Measurements from ENCODE around the gene CLDND2.
A peak's percentile ranks its signal among the peaks of the same experiment; 100 is the strongest.

Gene CLDND2

DNA sequence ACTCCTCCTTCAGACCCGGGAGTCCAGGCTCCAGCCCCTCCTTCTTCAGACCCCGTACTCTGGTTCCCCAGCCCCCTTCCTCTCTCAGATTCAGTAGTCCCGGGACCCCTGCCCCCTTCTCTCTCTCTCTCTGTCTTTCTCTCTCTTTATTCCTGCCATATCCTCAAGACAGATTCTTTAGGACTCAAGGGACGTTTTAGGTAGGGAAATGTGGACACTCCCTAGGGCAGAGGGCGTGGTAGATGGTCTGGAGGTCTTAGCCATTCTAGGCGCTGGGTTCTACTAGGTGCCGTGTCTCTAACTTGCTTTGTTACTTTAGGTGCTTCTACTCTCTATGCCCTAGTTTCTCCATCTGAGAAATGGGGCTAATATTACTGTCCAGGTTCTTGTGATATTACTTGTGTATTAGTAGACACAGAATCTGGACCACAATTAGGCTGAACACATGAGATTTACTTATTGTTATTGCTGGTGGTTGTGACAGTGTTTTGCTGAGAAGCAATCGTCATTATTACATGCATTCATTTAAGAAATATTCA lies 22.3 kb upstream of the CLDND2 start:
- Histone ChIP-seq H3K4ac (ENCODE audit: low read length) (no peak overlapping the region), H2BK5ac (ENCODE audit: low read length) (no peak overlapping the region), H4K8ac (ENCODE audit: low read depth, low read length) (no peak overlapping the region), H3K14ac (ENCODE audit: low read length) (no peak overlapping the region), H3K36me3 (replicated peaks in 1 of 2; ENCODE audit: control insufficient read depth in 2 of 2, insufficient read depth in 2 of 2, low read length in 2 of 2) (no peaks in the 10 kb centered on the region), H3K4me1 (ENCODE audit: control insufficient read depth in 2 of 2, insufficient read depth in 1 of 2, low read depth in 1 of 2, low read length in 2 of 2) (peaks cover 8 to 28% of the 10 kb centered on the region in 2 donors), H3K79me1 (ENCODE audit: low read depth, low read length) (no peaks in the 10 kb centered on the region), H3K18ac (ENCODE audit: low read length) (no peak overlapping the region), H2BK120ac (ENCODE audit: low read depth, low read length) (no peak overlapping the region), H2BK12ac (ENCODE audit: low read length) (no peak overlapping the region), H4K91ac (ENCODE audit: low read depth, low read length, poor library complexity) (no peak overlapping the region), H2AFZ (ENCODE audit: low read length) (peak overlapping the region; percentile 76), H3K9me3 (replicated peaks in 1 of 2; ENCODE audit: control insufficient read depth in 2 of 2, insufficient read depth in 1 of 2, low read depth in 1 of 2, low read length in 2 of 2) (no peaks in the 10 kb centered on the region), H3K4me2 (ENCODE audit: insufficient read depth, low read length, poor library complexity, severe bottlenecking) (no peak overlapping the region), H2AK5ac (ENCODE audit: low read depth, low read length) (peak overlapping the region; percentile 11), H3K23ac (ENCODE audit: low read depth, low read length, poor library complexity) (no peak overlapping the region), H2BK15ac (ENCODE audit: low read length) (peak overlapping the region; percentile 89), H3K27me3 (ENCODE audit: control insufficient read depth in 3 of 3, insufficient read depth in 3 of 3, low read depth in 1 of 3, low read length in 3 of 3) (no peaks in the 10 kb centered on the region), H3K4me3 (ENCODE audit: low read length in 2 of 2) (no peak overlapping the region), H3K27ac (replicated peaks; ENCODE audit: low read length) (no peak overlapping the region), H3K9ac (ENCODE audit: low read depth, low read length, poor library complexity) (no peak overlapping the region)
- WGBS, 2 donors (ENCODE audit: extremely low coverage in 2 of 2, insufficient read length in 2 of 2, insufficient replicate concordance in 1 of 2) = no CpG with 5 or more reads among the region's 8 CpGs
- no peak for DNase-seq (ENCODE audit: low spot score)

DNA sequence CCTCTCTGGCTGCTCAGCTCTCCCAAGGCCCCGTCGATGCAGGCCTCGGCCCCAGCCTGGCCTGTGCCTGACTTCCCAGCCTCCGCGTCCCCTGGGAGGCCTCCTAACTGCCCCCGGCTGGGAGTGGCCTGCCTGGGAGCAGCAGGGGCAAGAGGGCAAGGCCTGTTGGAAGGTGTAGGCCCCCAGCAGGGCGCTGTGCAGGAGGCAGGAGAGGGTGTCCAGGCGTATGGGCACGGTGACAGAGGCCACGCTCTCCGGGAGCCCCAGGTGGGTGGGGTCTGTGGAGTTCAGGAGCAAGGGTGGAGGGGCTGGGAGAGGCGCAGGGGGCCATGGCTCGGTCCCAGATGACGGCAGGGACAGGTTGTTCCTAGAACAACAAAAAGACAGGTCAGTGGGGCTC lies 20.3 kb upstream of the CLDND2 start:
- no peak for DNase-seq (ENCODE audit: low spot score)
- no peaks in the 10 kb centered on the region for H3K9me3 ChIP-seq (replicated peaks in 1 of 2; ENCODE audit: control insufficient read depth in 2 of 2, insufficient read depth in 1 of 2, low read depth in 1 of 2, low read length in 2 of 2)
- peak overlapping the region; percentile 82 for H2BK15ac ChIP-seq (ENCODE audit: low read length)
- no peak overlapping the region for H3K4me3 ChIP-seq (ENCODE audit: low read length in 2 of 2)
- H2BK5ac ChIP-seq (ENCODE audit: low read length) = peak overlapping the region; percentile 88
- no peaks in the 10 kb centered on the region for H3K79me1 ChIP-seq (ENCODE audit: low read depth, low read length)
- H3K4me1 ChIP-seq (ENCODE audit: control insufficient read depth in 2 of 2, insufficient read depth in 1 of 2, low read depth in 1 of 2, low read length in 2 of 2) = peaks cover 8 to 22% of the 10 kb centered on the region in 2 donors
- peak overlapping the region; percentile 29 for H3K23ac ChIP-seq (ENCODE audit: low read depth, low read length, poor library complexity)
- WGBS, 2 donors (ENCODE audit: extremely low coverage in 2 of 2, insufficient read length in 2 of 2, insufficient replicate concordance in 1 of 2) = no CpG with 5 or more reads among the region's 14 CpGs
- peak overlapping the region; percentile 21 for H4K8ac ChIP-seq (ENCODE audit: low read depth, low read length)
- H2AK5ac ChIP-seq (ENCODE audit: low read depth, low read length) = peak overlapping the region; percentile 93
- no peak overlapping the region for H3K27ac ChIP-seq (replicated peaks; ENCODE audit: low read length)
- no peaks in the 10 kb centered on the region for H3K27me3 ChIP-seq (ENCODE audit: control insufficient read depth in 3 of 3, insufficient read depth in 3 of 3, low read depth in 1 of 3, low read length in 3 of 3)
- no peak overlapping the region for H3K4ac ChIP-seq (ENCODE audit: low read length)
- no peak overlapping the region for H3K14ac ChIP-seq (ENCODE audit: low read length)
- no peak overlapping the region for H3K4me2 ChIP-seq (ENCODE audit: insufficient read depth, low read length, poor library complexity, severe bottlenecking)
- H3K9ac ChIP-seq (ENCODE audit: low read depth, low read length, poor library complexity) = no peak overlapping the region
- H3K36me3 ChIP-seq (replicated peaks in 1 of 2; ENCODE audit: control insufficient read depth in 2 of 2, insufficient read depth in 2 of 2, low read length in 2 of 2) = no peaks in the 10 kb centered on the region
- no peak overlapping the region for H4K91ac ChIP-seq (ENCODE audit: low read depth, low read length, poor library complexity)
- H2BK120ac ChIP-seq (ENCODE audit: low read depth, low read length) = no peak overlapping the region
- peak overlapping the region; percentile 92 for H2BK12ac ChIP-seq (ENCODE audit: low read length)
- H2AFZ ChIP-seq (ENCODE audit: low read length) = peak overlapping the region; percentile 78
- H3K18ac ChIP-seq (ENCODE audit: low read length) = peak overlapping the region; percentile 88

DNA sequence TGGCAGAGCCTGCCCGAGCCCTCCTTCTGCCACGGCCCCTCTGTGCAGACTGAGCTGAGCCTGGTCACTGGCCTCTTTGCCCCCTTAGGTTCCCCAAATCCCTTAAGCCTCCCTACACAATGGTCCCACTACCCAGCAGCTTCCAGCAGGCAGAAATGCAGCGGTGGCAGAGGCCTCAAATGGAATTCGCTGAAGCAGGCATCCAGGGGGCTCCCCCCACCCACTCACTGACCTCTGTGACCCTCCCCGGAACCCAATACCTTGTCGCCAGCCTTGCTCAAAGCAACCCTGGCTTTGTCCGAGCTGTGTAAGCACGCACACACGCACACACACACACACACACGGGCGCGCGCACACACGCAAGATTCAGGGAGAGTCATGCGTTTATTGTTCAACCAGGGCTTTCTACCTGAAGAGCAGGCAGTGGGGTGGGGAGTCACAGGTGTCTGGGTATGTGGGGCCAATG lies 19.2 kb upstream of the CLDND2 start, which contains the start of gene LIM2:
LIM2 (minus strand) TSS at position 51 of the 466 bp plus-strand sequence. CDS start 531 bp downstream, outside the sequence.
- WGBS, 2 donors (ENCODE audit: extremely low coverage in 2 of 2, insufficient read length in 2 of 2, insufficient replicate concordance in 1 of 2) = no CpG with 5 or more reads among the region's 15 CpGs

DNA sequence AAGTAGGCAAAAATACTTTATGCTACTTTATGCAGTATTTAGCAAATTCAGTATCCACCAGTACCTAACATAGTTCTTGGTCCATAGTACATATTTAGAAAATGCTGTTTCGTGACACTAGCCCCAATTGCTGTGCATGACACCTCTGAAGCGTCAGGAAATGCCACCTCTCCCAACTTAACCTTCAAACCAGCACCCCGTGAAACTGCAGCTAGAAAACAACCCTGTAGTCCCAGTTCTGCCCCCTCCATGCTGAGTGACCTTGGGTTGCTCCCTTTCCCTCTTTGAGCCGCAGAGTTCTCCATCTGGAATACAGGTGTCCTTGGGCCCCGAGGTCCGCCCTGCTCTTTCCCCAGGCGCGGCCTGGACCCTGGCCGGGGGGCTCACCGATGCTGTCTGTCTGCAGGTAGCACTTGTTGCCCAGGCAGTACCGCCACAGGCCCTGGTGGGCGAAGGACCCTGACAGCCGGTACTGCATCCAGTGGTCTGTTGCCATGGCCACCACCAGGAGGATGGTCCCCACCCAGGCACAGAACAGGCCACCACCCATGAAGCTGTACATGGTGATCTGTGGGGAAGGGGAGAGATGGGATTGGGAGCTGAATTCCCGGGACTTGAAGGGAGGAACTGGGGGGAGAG lies 18.2 kb upstream of the CLDND2 start:
- H3K27me3 ChIP-seq (ENCODE audit: control insufficient read depth in 3 of 3, insufficient read depth in 3 of 3, low read depth in 1 of 3, low read length in 3 of 3) = no peaks in the 10 kb centered on the region
- WGBS, 2 donors (ENCODE audit: extremely low coverage in 2 of 2, insufficient read length in 2 of 2, insufficient replicate concordance in 1 of 2) = no CpG with 5 or more reads among the region's 14 CpGs
- H3K23ac ChIP-seq (ENCODE audit: low read depth, low read length, poor library complexity) = no peak overlapping the region

More for the DNA sequence above, 19.2 kb upstream of the CLDND2 start, which contains the start of gene LIM2:
- Histone ChIP-seq H3K18ac (ENCODE audit: low read length) (peak within 1 kb of the TSS; percentile 88), H3K36me3 (replicated peaks in 1 of 2; ENCODE audit: control insufficient read depth in 2 of 2, insufficient read depth in 2 of 2, low read length in 2 of 2) (no peaks in the 10 kb centered on the region), H3K14ac (ENCODE audit: low read length) (no peak within 1 kb of the TSS), H2BK5ac (ENCODE audit: low read length) (peak within 1 kb of the TSS; percentile 94), H3K9ac (ENCODE audit: low read depth, low read length, poor library complexity) (no peak within 1 kb of the TSS), H3K27me3 (ENCODE audit: control insufficient read depth in 3 of 3, insufficient read depth in 3 of 3, low read depth in 1 of 3, low read length in 3 of 3) (no peaks in the 10 kb centered on the region), H2BK120ac (ENCODE audit: low read depth, low read length) (peak within 1 kb of the TSS; percentile 96), H4K8ac (ENCODE audit: low read depth, low read length) (peak within 1 kb of the TSS; percentile 86), H2BK12ac (ENCODE audit: low read length) (peak within 1 kb of the TSS; percentile 75), H3K27ac (replicated peaks; ENCODE audit: low read length) (peak within 1 kb of the TSS; percentile 76), H3K4ac (ENCODE audit: low read length) (no peak within 1 kb of the TSS), H4K91ac (ENCODE audit: low read depth, low read length, poor library complexity) (no peak within 1 kb of the TSS), H3K4me1 (ENCODE audit: control insufficient read depth in 2 of 2, insufficient read depth in 1 of 2, low read depth in 1 of 2, low read length in 2 of 2) (peaks cover 8 to 20% of the 10 kb centered on the region in 2 donors), H3K4me2 (ENCODE audit: insufficient read depth, low read length, poor library complexity, severe bottlenecking) (peak within 1 kb of the TSS; percentile 13), H2AK5ac (ENCODE audit: low read depth, low read length) (peak within 1 kb of the TSS; percentile 99), H3K4me3 (ENCODE audit: low read length in 2 of 2) (no peak within 1 kb of the TSS), H3K9me3 (replicated peaks in 1 of 2; ENCODE audit: control insufficient read depth in 2 of 2, insufficient read depth in 1 of 2, low read depth in 1 of 2, low read length in 2 of 2) (no peaks in the 10 kb centered on the region), H3K23ac (ENCODE audit: low read depth, low read length, poor library complexity) (no peak within 1 kb of the TSS), H3K79me1 (ENCODE audit: low read depth, low read length) (no peaks in the 10 kb centered on the region), H2BK15ac (ENCODE audit: low read length) (peak within 1 kb of the TSS; percentile 98), H2AFZ (ENCODE audit: low read length) (peak within 1 kb of the TSS; percentile 78)
- DNase-seq (ENCODE audit: low spot score) = peak; percentile 60

More for the DNA sequence above, 18.2 kb upstream of the CLDND2 start:
- no peak overlapping the region for H4K8ac ChIP-seq (ENCODE audit: low read depth, low read length)
- H2BK12ac ChIP-seq (ENCODE audit: low read length) = peak overlapping the region; percentile 1
- H3K14ac ChIP-seq (ENCODE audit: low read length) = no peak overlapping the region
- H2AK5ac ChIP-seq (ENCODE audit: low read depth, low read length) = peak overlapping the region; percentile 99
- H3K18ac ChIP-seq (ENCODE audit: low read length) = peak overlapping the region; percentile 66
- no peak overlapping the region for H4K91ac ChIP-seq (ENCODE audit: low read depth, low read length, poor library complexity)
- H3K4ac ChIP-seq (ENCODE audit: low read length) = no peak overlapping the region
- no peaks in the 10 kb centered on the region for H3K36me3 ChIP-seq (replicated peaks in 1 of 2; ENCODE audit: control insufficient read depth in 2 of 2, insufficient read depth in 2 of 2, low read length in 2 of 2)
- no peak overlapping the region for H3K9ac ChIP-seq (ENCODE audit: low read depth, low read length, poor library complexity)
- no peak for DNase-seq (ENCODE audit: low spot score)
- H3K4me1 ChIP-seq (ENCODE audit: control insufficient read depth in 2 of 2, insufficient read depth in 1 of 2, low read depth in 1 of 2, low read length in 2 of 2) = peaks cover 8 to 20% of the 10 kb centered on the region in 2 donors
- peak overlapping the region; percentile 61 for H2BK120ac ChIP-seq (ENCODE audit: low read depth, low read length)
- H3K27ac ChIP-seq (replicated peaks; ENCODE audit: low read length) = no peak overlapping the region
- H3K4me2 ChIP-seq (ENCODE audit: insufficient read depth, low read length, poor library complexity, severe bottlenecking) = no peak overlapping the region
- H3K4me3 ChIP-seq (ENCODE audit: low read length in 2 of 2) = no peak overlapping the region
- peak overlapping the region; percentile 94 for H2BK5ac ChIP-seq (ENCODE audit: low read length)
- peak overlapping the region; percentile 78 for H2AFZ ChIP-seq (ENCODE audit: low read length)
- H3K79me1 ChIP-seq (ENCODE audit: low read depth, low read length) = no peaks in the 10 kb centered on the region
- H3K9me3 ChIP-seq (replicated peaks in 1 of 2; ENCODE audit: control insufficient read depth in 2 of 2, insufficient read depth in 1 of 2, low read depth in 1 of 2, low read length in 2 of 2) = peaks cover 0 to under 1% of the 10 kb centered on the region in 2 donors
- peak overlapping the region; percentile 98 for H2BK15ac ChIP-seq (ENCODE audit: low read length)

All from neuronal stem cell (in vitro differentiated cells).